GM12801 (cell line): ENCODE measurements around the gene DSTYK.

Experiments
- TF ChIP-seq, protein P1 (sequence below): IDR thresholded peaks from one replicate; pipeline ENCODE4 v1.5.1; 2011; ENCODE audit warnings: control low read depth; ENCODE audit not compliant: insufficient read length; ENCODE audit errors: extremely low read depth

DSTYK gene, protein sequence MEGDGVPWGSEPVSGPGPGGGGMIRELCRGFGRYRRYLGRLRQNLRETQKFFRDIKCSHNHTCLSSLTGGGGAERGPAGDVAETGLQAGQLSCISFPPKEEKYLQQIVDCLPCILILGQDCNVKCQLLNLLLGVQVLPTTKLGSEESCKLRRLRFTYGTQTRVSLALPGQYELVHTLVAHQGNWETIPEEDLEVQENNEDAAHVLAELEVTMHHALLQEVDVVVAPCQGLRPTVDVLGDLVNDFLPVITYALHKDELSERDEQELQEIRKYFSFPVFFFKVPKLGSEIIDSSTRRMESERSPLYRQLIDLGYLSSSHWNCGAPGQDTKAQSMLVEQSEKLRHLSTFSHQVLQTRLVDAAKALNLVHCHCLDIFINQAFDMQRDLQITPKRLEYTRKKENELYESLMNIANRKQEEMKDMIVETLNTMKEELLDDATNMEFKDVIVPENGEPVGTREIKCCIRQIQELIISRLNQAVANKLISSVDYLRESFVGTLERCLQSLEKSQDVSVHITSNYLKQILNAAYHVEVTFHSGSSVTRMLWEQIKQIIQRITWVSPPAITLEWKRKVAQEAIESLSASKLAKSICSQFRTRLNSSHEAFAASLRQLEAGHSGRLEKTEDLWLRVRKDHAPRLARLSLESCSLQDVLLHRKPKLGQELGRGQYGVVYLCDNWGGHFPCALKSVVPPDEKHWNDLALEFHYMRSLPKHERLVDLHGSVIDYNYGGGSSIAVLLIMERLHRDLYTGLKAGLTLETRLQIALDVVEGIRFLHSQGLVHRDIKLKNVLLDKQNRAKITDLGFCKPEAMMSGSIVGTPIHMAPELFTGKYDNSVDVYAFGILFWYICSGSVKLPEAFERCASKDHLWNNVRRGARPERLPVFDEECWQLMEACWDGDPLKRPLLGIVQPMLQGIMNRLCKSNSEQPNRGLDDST

DNA sequence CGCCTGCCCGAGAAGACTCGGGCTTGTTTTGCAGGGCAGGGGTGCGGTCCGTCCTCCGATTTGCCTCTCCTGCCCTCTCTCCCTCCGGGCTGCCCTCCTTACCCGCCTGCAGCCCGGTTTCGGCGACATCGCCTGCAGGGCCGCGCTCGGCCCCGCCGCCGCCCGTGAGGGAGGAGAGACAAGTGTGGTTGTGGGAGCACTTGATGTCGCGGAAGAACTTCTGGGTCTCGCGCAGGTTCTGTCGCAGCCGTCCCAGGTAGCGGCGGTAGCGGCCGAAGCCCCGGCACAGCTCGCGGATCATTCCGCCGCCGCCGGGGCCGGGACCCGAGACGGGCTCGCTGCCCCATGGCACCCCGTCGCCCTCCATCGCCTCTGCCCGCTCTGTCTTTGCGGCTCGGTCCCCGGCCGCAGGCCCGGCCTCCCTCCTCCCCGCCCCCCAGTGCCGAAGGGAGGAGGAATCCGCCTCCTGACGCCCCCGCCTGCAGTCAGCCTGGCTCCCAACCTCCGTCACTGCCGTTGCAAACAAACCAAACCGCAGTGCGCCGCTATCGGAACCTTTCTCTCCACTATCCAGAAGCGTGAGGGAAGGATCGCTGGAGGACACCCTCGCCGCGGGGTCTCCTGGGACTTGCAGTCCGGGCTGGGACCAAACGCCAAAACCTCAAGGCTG, at the start of gene DSTYK:
Gene DSTYK, minus strand, starts transcription at position 534 of the 670 bp plus-strand sequence. Its CDS starts 167 bp downstream, at position 367.
- TF ChIP-seq, protein P1, sequence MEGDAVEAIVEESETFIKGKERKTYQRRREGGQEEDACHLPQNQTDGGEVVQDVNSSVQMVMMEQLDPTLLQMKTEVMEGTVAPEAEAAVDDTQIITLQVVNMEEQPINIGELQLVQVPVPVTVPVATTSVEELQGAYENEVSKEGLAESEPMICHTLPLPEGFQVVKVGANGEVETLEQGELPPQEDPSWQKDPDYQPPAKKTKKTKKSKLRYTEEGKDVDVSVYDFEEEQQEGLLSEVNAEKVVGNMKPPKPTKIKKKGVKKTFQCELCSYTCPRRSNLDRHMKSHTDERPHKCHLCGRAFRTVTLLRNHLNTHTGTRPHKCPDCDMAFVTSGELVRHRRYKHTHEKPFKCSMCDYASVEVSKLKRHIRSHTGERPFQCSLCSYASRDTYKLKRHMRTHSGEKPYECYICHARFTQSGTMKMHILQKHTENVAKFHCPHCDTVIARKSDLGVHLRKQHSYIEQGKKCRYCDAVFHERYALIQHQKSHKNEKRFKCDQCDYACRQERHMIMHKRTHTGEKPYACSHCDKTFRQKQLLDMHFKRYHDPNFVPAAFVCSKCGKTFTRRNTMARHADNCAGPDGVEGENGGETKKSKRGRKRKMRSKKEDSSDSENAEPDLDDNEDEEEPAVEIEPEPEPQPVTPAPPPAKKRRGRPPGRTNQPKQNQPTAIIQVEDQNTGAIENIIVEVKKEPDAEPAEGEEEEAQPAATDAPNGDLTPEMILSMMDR: no peak

GRCh38 chr1:205259998-205260397, 48.5 kb upstream of the DSTYK start:
- TF ChIP-seq, protein P1: no peak

DNA sequence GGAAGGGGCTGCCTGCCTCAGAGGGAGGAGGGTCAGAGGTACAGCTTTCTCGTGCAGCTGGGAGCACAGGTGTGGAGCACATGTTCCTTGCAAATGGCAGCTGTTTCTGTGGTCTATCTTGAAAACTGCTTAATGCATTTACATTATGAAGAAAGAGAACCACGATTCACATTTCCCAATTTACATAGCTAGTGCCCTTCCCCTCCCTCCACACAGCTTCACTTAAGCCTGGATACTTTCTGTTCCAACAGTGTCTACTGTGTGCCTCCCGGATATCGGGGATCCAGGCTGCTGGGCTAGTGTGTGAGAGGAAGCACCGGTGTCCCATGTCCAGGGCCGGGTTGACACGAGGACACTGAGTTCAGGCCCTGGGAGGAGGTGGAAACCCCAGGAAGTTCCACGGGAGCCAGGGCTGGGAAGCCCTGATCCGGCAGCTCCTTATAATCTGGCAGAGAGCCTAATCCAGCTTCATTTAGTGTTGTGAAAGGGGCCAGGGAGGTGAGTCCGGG, 47.9 kb upstream of the DSTYK start:
- TF ChIP-seq, protein P1: no peak

- TF ChIP-seq, protein P1: no peak
Measured at GRCh38 chr1:205258719-205259118, 47.2 kb upstream of the DSTYK start.

DNA sequence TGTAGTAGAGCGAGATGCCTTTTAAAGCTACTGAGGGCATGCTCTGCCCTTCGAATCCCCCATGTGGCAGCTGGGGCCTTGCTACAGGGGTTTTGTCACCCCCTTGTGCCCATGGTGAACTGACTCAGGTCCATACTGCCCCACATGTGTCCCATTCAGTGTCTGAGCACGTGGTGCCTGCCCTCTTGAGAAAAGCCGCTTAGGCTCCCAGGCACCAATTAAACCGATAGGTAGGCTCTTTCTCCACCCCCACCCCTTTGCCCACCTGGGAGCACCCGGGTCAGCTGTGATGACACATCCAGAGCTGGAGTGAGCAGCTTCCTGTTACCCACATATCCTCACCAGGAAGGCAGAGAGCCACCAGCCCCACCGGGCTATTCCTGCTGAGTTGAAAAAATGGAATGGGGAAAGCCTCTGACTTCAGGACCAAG, 46.8 kb upstream of the DSTYK start:
- TF ChIP-seq, protein P1: no peak

DNA sequence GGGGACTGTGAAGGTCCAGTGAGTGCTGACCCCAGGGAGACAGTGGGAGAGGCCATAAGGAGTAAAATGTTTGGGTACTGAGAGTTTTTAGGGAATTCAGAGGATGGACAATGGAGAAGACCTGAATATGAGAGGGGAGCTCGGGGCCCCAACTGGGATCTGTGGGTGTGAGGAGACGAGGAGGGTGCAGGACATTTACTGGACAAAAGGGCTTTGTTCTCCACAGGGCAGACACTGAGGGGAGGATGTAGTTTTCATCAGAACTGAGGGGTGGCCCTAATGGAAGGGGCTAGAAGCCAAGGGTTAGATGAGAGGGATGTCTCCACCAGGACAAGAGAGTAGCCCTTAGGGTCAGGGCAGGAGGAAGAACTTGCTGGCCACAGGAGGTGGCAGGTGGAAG, 46.2 kb upstream of the DSTYK start:
- TF ChIP-seq, protein P1: no peak
